ENCODE data around the gene FAM222A. TPM values are rescaled to one million over a fixed set of nuclear protein-coding genes. Genes with fewer than 3 reads are reported as not detected.

The FAM222A gene
- polyA plus RNA-seq, 1 donor, result 6.3 TPM

GRCh38 chr12:109719123-109720022 lies 5.7 kb downstream of the FAM222A start:
- no peak overlapping the region for H3K4me3 ChIP-seq (ENCODE audit: low read length)
- no peaks in the 10 kb centered on the region for H3K36me3 ChIP-seq (ENCODE audit: control insufficient read depth, insufficient read depth, low read length)
- H3K4me1 ChIP-seq (ENCODE audit: control insufficient read depth, insufficient read depth, low read length), result peaks cover 55% of the 10 kb centered on the region
- WGBS (ENCODE audit: insufficient coverage, low lambda C conversion rate), result no CpG with 5 or more reads among the region's 12 CpGs
- no peaks in the 10 kb centered on the region for H3K9me3 ChIP-seq (ENCODE audit: control insufficient read depth, low read depth, low read length)
- no peak overlapping the region for H3K27ac ChIP-seq (ENCODE audit: low read length)
- DNase-seq, result no peak
- no peaks in the 10 kb centered on the region for H3K27me3 ChIP-seq (ENCODE audit: control insufficient read depth, insufficient read depth, low read length)

- Histone ChIP-seq H3K4me1 (ENCODE audit: control insufficient read depth, insufficient read depth, low read length) (peaks cover 49% of the 10 kb centered on the region), H3K27ac (ENCODE audit: low read length) (no peak overlapping the region), H3K27me3 (ENCODE audit: control insufficient read depth, insufficient read depth, low read length) (no peaks in the 10 kb centered on the region), H3K36me3 (ENCODE audit: control insufficient read depth, insufficient read depth, low read length) (peaks cover 2% of the 10 kb centered on the region), H3K4me3 (ENCODE audit: low read length) (no peak overlapping the region), H3K9me3 (ENCODE audit: control insufficient read depth, low read depth, low read length) (no peaks in the 10 kb centered on the region)
- WGBS (ENCODE audit: insufficient coverage, low lambda C conversion rate), result no CpG with 5 or more reads among the region's 12 CpGs
- no peak for DNase-seq
Observed at GRCh38 chr12:109720152-109720856, 6.7 kb downstream of the FAM222A start.

- no peak overlapping the region for H3K4me3 ChIP-seq (ENCODE audit: low read length)
- H3K36me3 ChIP-seq (ENCODE audit: control insufficient read depth, insufficient read depth, low read length), result peaks cover 2% of the 10 kb centered on the region
- no peak for DNase-seq
- H3K4me1 ChIP-seq (ENCODE audit: control insufficient read depth, insufficient read depth, low read length), result peaks cover 45% of the 10 kb centered on the region
- H3K27me3 ChIP-seq (ENCODE audit: control insufficient read depth, insufficient read depth, low read length), result no peaks in the 10 kb centered on the region
- no CpG with 5 or more reads among the region's 1 CpG for WGBS (ENCODE audit: insufficient coverage, low lambda C conversion rate)
- no peaks in the 10 kb centered on the region for H3K9me3 ChIP-seq (ENCODE audit: control insufficient read depth, low read depth, low read length)
- H3K27ac ChIP-seq (ENCODE audit: low read length), result no peak overlapping the region
Observed at GRCh38 chr12:109720857-109721189, 7.2 kb downstream of the FAM222A start.

- no peak overlapping the region for H3K4me3 ChIP-seq (ENCODE audit: low read length)
- H3K27ac ChIP-seq (ENCODE audit: low read length), result no peak overlapping the region
- no peak for DNase-seq
- H3K9me3 ChIP-seq (ENCODE audit: control insufficient read depth, low read depth, low read length), result no peaks in the 10 kb centered on the region
- no peaks in the 10 kb centered on the region for H3K27me3 ChIP-seq (ENCODE audit: control insufficient read depth, insufficient read depth, low read length)
- H3K4me1 ChIP-seq (ENCODE audit: control insufficient read depth, insufficient read depth, low read length), result peaks cover 41% of the 10 kb centered on the region
- H3K36me3 ChIP-seq (ENCODE audit: control insufficient read depth, insufficient read depth, low read length), result peaks cover 2% of the 10 kb centered on the region
- no CpG with 5 or more reads among the region's 10 CpGs for WGBS (ENCODE audit: insufficient coverage, low lambda C conversion rate)
Observed at GRCh38 chr12:109721276-109721675, 7.7 kb downstream of the FAM222A start.

- Histone ChIP-seq H3K36me3 (ENCODE audit: control insufficient read depth, insufficient read depth, low read length) (peaks cover 2% of the 10 kb centered on the region), H3K27ac (ENCODE audit: low read length) (no peak overlapping the region), H3K27me3 (ENCODE audit: control insufficient read depth, insufficient read depth, low read length) (no peaks in the 10 kb centered on the region), H3K4me1 (ENCODE audit: control insufficient read depth, insufficient read depth, low read length) (peaks cover 40% of the 10 kb centered on the region), H3K9me3 (ENCODE audit: control insufficient read depth, low read depth, low read length) (no peaks in the 10 kb centered on the region), H3K4me3 (ENCODE audit: low read length) (no peak overlapping the region)
- no CpG with 5 or more reads among the region's 6 CpGs for WGBS (ENCODE audit: insufficient coverage, low lambda C conversion rate)
- peak in 1 of 2 donors; percentile 63 for DNase-seq
Observed at GRCh38 chr12:109722022-109722720, 8.5 kb downstream of the FAM222A start.

GRCh38 chr12:109722721-109723094 lies 9.1 kb downstream of the FAM222A start:
- H3K27ac ChIP-seq (ENCODE audit: low read length), result no peak overlapping the region
- no peaks in the 10 kb centered on the region for H3K9me3 ChIP-seq (ENCODE audit: control insufficient read depth, low read depth, low read length)
- H3K4me1 ChIP-seq (ENCODE audit: control insufficient read depth, insufficient read depth, low read length), result peaks cover 46% of the 10 kb centered on the region
- H3K4me3 ChIP-seq (ENCODE audit: low read length), result no peak overlapping the region
- H3K27me3 ChIP-seq (ENCODE audit: control insufficient read depth, insufficient read depth, low read length), result no peaks in the 10 kb centered on the region
- H3K36me3 ChIP-seq (ENCODE audit: control insufficient read depth, insufficient read depth, low read length), result peaks cover 2% of the 10 kb centered on the region
- WGBS (ENCODE audit: insufficient coverage, low lambda C conversion rate), result no CpG with 5 or more reads among the region's 9 CpGs
- DNase-seq, result no peak

- no peak for DNase-seq
- Histone ChIP-seq H3K9me3 (ENCODE audit: control insufficient read depth, low read depth, low read length) (no peaks in the 10 kb centered on the region), H3K36me3 (ENCODE audit: control insufficient read depth, insufficient read depth, low read length) (peaks cover 2% of the 10 kb centered on the region), H3K4me1 (ENCODE audit: control insufficient read depth, insufficient read depth, low read length) (peaks cover 51% of the 10 kb centered on the region), H3K27me3 (ENCODE audit: control insufficient read depth, insufficient read depth, low read length) (no peaks in the 10 kb centered on the region), H3K4me3 (ENCODE audit: low read length) (no peak overlapping the region), H3K27ac (ENCODE audit: low read length) (no peak overlapping the region)
- no CpG with 5 or more reads among the region's 13 CpGs for whole genome bisulfite sequencing (ENCODE audit: insufficient coverage, low lambda C conversion rate)
Observed at GRCh38 chr12:109723311-109723881, 9.8 kb downstream of the FAM222A start.

GRCh38 chr12:109724321-109724892 lies 10.8 kb downstream of the FAM222A start:
- Histone ChIP-seq H3K27ac (ENCODE audit: low read length) (no peak overlapping the region), H3K4me1 (ENCODE audit: control insufficient read depth, insufficient read depth, low read length) (peaks cover 53% of the 10 kb centered on the region), H3K4me3 (ENCODE audit: low read length) (no peak overlapping the region), H3K36me3 (ENCODE audit: control insufficient read depth, insufficient read depth, low read length) (peaks cover 2% of the 10 kb centered on the region), H3K9me3 (ENCODE audit: control insufficient read depth, low read depth, low read length) (peaks cover 2% of the 10 kb centered on the region), H3K27me3 (ENCODE audit: control insufficient read depth, insufficient read depth, low read length) (no peaks in the 10 kb centered on the region)
- WGBS (ENCODE audit: insufficient coverage, low lambda C conversion rate), result no CpG with 5 or more reads among the region's 14 CpGs
- no peak for DNase-seq

- peaks cover 42% of the 10 kb centered on the region for H3K4me1 ChIP-seq (ENCODE audit: control insufficient read depth, insufficient read depth, low read length)
- DNase-seq, result no peak
- H3K9me3 ChIP-seq (ENCODE audit: control insufficient read depth, low read depth, low read length), result peaks cover 4% of the 10 kb centered on the region
- WGBS (ENCODE audit: insufficient coverage, low lambda C conversion rate), result 100% methylated on average over 1 of the region's 24 CpGs
- H3K4me3 ChIP-seq (ENCODE audit: low read length), result no peak overlapping the region
- H3K27me3 ChIP-seq (ENCODE audit: control insufficient read depth, insufficient read depth, low read length), result no peaks in the 10 kb centered on the region
- H3K27ac ChIP-seq (ENCODE audit: low read length), result no peak overlapping the region
- H3K36me3 ChIP-seq (ENCODE audit: control insufficient read depth, insufficient read depth, low read length), result peaks cover 2% of the 10 kb centered on the region
Observed at GRCh38 chr12:109725321-109726105, 11.9 kb downstream of the FAM222A start.
